ENCODE results near the gene CASZ1. TPM values are rescaled to one million over a fixed set of nuclear protein-coding genes. Genes with fewer than 3 reads are reported as not detected.

CASZ1 gene
- total RNA-seq, 1 experiment from 2014 or later = 11.7 TPM

DNA sequence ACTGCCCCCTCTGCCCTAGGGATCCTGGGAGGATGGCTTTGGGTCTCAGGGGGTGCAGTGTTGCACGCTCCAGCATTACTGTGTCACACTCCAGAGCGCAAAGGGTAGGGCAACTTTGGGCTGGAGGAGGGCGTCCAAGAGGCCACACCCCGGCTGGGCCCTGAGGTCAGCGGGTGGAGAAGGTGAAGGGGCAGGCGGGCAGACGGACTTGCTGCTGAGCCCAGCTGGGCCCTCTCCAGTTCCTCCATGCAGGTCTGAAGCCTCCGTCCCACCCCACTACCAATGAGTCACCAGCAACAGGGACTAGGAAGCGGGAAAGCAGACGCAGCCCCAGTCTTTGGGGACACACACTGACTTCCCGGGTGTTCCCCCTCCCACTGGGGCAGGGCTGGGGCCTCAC, 116.0 kb downstream of the CASZ1 start:
- no peaks in the 10 kb centered on the region; the same call in 1 of the 2 replicates for H3K27me3 Mint-ChIP-seq (ENCODE audit: low read depth)
- POLR2A ChIA-PET = no interaction called here
- ATAC-seq = no peak
- H3K36me3 Mint-ChIP-seq = no peaks in the 10 kb centered on the region
- no peak overlapping the region for H3K4me3 Mint-ChIP-seq
- CTCF ChIA-PET = interaction anchor here (1.4 to 1.6 kb wide), 2 partner anchors 114 to 230 kb away, joined by 3 to 5 read pairs; no protein-coding TSS in a partner anchor
- no peak overlapping the region for H3K27ac Mint-ChIP-seq
- no peak for DNase-seq (ENCODE audit: low spot score)
- TF ChIP-seq, protein P1, sequence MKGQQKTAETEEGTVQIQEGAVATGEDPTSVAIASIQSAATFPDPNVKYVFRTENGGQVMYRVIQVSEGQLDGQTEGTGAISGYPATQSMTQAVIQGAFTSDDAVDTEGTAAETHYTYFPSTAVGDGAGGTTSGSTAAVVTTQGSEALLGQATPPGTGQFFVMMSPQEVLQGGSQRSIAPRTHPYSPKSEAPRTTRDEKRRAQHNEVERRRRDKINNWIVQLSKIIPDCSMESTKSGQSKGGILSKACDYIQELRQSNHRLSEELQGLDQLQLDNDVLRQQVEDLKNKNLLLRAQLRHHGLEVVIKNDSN (CRISPR knock-in tag; IDR thresholded peaks at IDR 0.05) = no peak
- H3K4me1 Mint-ChIP-seq = peaks cover 60% of the 10 kb centered on the region
- no peaks in the 10 kb centered on the region for H3K9me3 Mint-ChIP-seq

DNA sequence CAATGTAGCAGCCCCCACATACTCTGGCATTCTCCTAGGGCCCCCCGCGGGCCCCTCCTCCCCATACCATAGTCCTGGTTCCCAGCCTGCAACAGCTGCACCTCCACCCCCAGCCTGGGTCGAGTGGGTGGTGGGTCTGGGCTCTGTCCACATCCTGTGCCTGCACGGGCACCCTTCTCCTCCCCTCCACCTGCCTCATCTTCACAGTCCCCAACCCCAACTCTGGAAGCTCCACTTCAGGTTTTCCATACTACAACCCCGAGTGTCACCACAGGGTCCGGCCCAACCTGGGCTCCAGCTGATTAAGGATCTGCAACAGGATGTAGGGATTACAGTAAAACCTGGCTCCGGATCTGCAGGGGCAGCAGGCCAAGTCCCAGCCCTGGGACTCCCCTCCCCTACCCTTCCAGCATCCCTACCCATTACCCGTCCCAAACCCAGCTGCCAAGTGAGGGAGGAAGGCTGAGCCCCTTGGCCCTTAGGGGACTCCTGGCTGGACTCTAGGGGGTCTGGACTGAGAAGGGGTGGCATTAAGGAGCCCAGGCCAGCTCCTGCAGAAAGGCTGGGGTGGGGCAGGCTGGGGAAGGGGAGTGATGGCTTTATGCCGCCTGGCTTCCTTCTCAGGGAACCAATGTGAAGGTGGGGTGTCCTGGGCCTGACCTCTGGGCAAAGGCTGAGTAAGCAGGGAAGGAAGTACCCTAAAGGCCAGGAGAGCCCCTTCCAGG, 116.8 kb downstream of the CASZ1 start:
- DNase-seq (ENCODE audit: low spot score) (peak; percentile 87), ATAC-seq (peak; percentile 84)
- Mint-ChIP-seq H3K27ac (peak overlapping the region; percentile 69), H3K36me3 (no peaks in the 10 kb centered on the region), H3K4me3 (no peak overlapping the region), H3K9me3 (no peaks in the 10 kb centered on the region), H3K4me1 (peaks cover 60% of the 10 kb centered on the region), H3K27me3 (ENCODE audit: low read depth) (no peaks in the 10 kb centered on the region; the same call in 1 of the 2 replicates)
- ChIA-PET POLR2A (interaction anchor here (0.8 to 1.1 kb wide), 2 partner anchors 9 to 10 kb away, joined by 3 read pairs; no protein-coding TSS in a partner anchor), CTCF (interaction anchor here (0.5 to 1.6 kb wide), 7 partner anchors 49 to 319 kb away, joined by 3 to 5 read pairs (median 3); partner anchors contain the start of gene CASZ1)
- no peak for TF ChIP-seq TCF7 (CRISPR knock-in tag; IDR thresholded peaks at IDR 0.05; ENCODE audit: low read depth)
- TF ChIP-seq, protein P2, sequence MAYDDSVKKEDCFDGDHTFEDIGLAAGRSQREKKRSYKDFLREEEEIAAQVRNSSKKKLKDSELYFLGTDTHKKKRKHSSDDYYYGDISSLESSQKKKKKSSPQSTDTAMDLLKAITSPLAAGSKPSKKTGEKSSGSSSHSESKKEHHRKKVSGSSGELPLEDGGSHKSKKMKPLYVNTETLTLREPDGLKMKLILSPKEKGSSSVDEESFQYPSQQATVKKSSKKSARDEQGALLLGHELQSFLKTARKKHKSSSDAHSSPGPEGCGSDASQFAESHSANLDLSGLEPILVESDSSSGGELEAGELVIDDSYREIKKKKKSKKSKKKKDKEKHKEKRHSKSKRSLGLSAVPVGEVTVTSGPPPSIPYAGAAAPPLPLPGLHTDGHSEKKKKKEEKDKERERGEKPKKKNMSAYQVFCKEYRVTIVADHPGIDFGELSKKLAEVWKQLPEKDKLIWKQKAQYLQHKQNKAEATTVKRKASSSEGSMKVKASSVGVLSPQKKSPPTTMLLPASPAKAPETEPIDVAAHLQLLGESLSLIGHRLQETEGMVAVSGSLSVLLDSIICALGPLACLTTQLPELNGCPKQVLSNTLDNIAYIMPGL (CRISPR knock-in tag; IDR thresholded peaks at IDR 0.05) = no peak
- TF ChIP-seq ZNF121 (CRISPR knock-in tag; IDR thresholded peaks at IDR 0.05) = no peak
- no peak for TF ChIP-seq JAZF1 (CRISPR knock-in tag; IDR thresholded peaks at IDR 0.05)
- TF ChIP-seq, protein P3, sequence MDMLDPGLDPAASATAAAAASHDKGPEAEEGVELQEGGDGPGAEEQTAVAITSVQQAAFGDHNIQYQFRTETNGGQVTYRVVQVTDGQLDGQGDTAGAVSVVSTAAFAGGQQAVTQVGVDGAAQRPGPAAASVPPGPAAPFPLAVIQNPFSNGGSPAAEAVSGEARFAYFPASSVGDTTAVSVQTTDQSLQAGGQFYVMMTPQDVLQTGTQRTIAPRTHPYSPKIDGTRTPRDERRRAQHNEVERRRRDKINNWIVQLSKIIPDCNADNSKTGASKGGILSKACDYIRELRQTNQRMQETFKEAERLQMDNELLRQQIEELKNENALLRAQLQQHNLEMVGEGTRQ (CRISPR knock-in tag; IDR thresholded peaks at IDR 0.05) = 0 out of 2 replicates have a peak, but pooled peaks have one; percentile 8
- TF ChIP-seq ETV6 (CRISPR knock-in tag; IDR thresholded peaks at IDR 0.05) = no peak
- no peak for TF ChIP-seq ZNF263 (CRISPR knock-in tag; IDR thresholded peaks at IDR 0.05; ENCODE audit: low read depth)
- no peak for TF ChIP-seq ZNF232 (CRISPR knock-in tag; IDR thresholded peaks at IDR 0.05)
- no peak for TF ChIP-seq ATF1 (CRISPR knock-in tag; IDR thresholded peaks at IDR 0.05)
- no peak for TF ChIP-seq ZNF416 (CRISPR knock-in tag; IDR thresholded peaks at IDR 0.05)
- TF ChIP-seq FOXK1 (CRISPR knock-in tag; IDR thresholded peaks at IDR 0.05) = peak; percentile 80; the same call in 1 of the 2 replicates
- TF ChIP-seq MYBL2 (CRISPR knock-in tag; IDR thresholded peaks at IDR 0.05) = no peak
- peak; percentile 52; the same call in 1 of the 2 replicates for TF ChIP-seq TEAD1 (CRISPR knock-in tag; IDR thresholded peaks at IDR 0.05)
- TF ChIP-seq PRRX2 (CRISPR knock-in tag; IDR thresholded peaks at IDR 0.05) = no peak
- TF ChIP-seq, protein P4, sequence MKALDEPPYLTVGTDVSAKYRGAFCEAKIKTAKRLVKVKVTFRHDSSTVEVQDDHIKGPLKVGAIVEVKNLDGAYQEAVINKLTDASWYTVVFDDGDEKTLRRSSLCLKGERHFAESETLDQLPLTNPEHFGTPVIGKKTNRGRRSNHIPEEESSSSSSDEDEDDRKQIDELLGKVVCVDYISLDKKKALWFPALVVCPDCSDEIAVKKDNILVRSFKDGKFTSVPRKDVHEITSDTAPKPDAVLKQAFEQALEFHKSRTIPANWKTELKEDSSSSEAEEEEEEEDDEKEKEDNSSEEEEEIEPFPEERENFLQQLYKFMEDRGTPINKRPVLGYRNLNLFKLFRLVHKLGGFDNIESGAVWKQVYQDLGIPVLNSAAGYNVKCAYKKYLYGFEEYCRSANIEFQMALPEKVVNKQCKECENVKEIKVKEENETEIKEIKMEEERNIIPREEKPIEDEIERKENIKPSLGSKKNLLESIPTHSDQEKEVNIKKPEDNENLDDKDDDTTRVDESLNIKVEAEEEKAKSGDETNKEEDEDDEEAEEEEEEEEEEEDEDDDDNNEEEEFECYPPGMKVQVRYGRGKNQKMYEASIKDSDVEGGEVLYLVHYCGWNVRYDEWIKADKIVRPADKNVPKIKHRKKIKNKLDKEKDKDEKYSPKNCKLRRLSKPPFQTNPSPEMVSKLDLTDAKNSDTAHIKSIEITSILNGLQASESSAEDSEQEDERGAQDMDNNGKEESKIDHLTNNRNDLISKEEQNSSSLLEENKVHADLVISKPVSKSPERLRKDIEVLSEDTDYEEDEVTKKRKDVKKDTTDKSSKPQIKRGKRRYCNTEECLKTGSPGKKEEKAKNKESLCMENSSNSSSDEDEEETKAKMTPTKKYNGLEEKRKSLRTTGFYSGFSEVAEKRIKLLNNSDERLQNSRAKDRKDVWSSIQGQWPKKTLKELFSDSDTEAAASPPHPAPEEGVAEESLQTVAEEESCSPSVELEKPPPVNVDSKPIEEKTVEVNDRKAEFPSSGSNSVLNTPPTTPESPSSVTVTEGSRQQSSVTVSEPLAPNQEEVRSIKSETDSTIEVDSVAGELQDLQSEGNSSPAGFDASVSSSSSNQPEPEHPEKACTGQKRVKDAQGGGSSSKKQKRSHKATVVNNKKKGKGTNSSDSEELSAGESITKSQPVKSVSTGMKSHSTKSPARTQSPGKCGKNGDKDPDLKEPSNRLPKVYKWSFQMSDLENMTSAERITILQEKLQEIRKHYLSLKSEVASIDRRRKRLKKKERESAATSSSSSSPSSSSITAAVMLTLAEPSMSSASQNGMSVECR (CRISPR knock-in tag; IDR thresholded peaks at IDR 0.05; ENCODE audit: borderline replicate concordance) = peak; percentile 44; the same call in 1 of the 2 replicates
- TF ChIP-seq FOXP1 (CRISPR knock-in tag; IDR thresholded peaks at IDR 0.05; ENCODE audit: borderline replicate concordance) = peak; percentile 66; the same call in 1 of the 2 replicates
- no peak for TF ChIP-seq KAT7 (CRISPR knock-in tag; IDR thresholded peaks at IDR 0.05; ENCODE audit: borderline replicate concordance)
- TF ChIP-seq ZNF138 (CRISPR knock-in tag; conservative IDR thresholded peaks at IDR 0.05) = no peak
- TF ChIP-seq ZNF219 (CRISPR knock-in tag; IDR thresholded peaks at IDR 0.05; ENCODE audit: borderline replicate concordance) = no peak
- TF ChIP-seq NFE2L1 (CRISPR knock-in tag; IDR thresholded peaks at IDR 0.05) = 0 out of 2 replicates have a peak, but pooled peaks have one; percentile 63
- peak; percentile 73 for TF ChIP-seq SP1 (CRISPR knock-in tag; conservative IDR thresholded peaks at IDR 0.05)
- TF ChIP-seq ZNF423 (CRISPR knock-in tag; IDR thresholded peaks at IDR 0.05) = no peak
- no peak for TF ChIP-seq CREM (CRISPR knock-in tag; IDR thresholded peaks at IDR 0.05)
- TF ChIP-seq TP53 (CRISPR knock-in tag; IDR thresholded peaks at IDR 0.05) = peak; percentile 40; the same call in 1 of the 2 replicates
- no peak for TF ChIP-seq SOX15 (CRISPR knock-in tag; IDR thresholded peaks at IDR 0.05)
- TF ChIP-seq GRHL2 (CRISPR knock-in tag; IDR thresholded peaks at IDR 0.05; ENCODE audit: insufficient replicate concordance, severe bottlenecking) = no peak

Data from WTC11 (cell line).